Chondrocyte (in vitro differentiated cells): ENCODE data around the gene MYOG. TPM values are rescaled to one million over a fixed set of nuclear protein-coding genes. Genes with fewer than 3 reads are reported as not detected.

Experiments used
- DNase-seq: peaks from one replicate; pipeline ENCODE4 v3.0.0; 2021; ENCODE audit warnings: mixed read lengths, low spot score
- H3K27ac Mint-ChIP-seq: one replicate; pipeline ENCODE4 v1.8.0; 2021; ENCODE audit warnings: mild to moderate bottlenecking, moderate library complexity, mixed read lengths; ENCODE audit not compliant: unreplicated experiment
- H3K27me3 Mint-ChIP-seq: 2 replicates; pipeline ENCODE4 v1.8.0; 2021; ENCODE audit warnings: low read depth, mixed read lengths
- H3K36me3 Mint-ChIP-seq: 2 replicates; pipeline ENCODE4 v1.8.0; 2021; ENCODE audit warnings: low read depth, mixed read lengths
- H3K4me1 Mint-ChIP-seq: 2 replicates; pipeline ENCODE4 v1.8.0; 2021; ENCODE audit warnings: low read depth, mild to moderate bottlenecking, mixed read lengths
- H3K4me3 Mint-ChIP-seq: one replicate; pipeline ENCODE4 v1.8.0; 2021; ENCODE audit warnings: mild to moderate bottlenecking, moderate library complexity, mixed read lengths; ENCODE audit not compliant: unreplicated experiment
- H3K9me3 Mint-ChIP-seq: 2 replicates; pipeline ENCODE4 v1.8.0; 2021; ENCODE audit warnings: low read depth, mixed read lengths
- total RNA-seq: library from RNA; stranded (reverse); gene quantifications from 3 replicates; pipeline ENCODE4 v1.2.1, GENCODE V29; 2021
- TF ChIP-seq, protein P1 (sequence below): fragments of 200-600 bp; sonication (generic); IDR thresholded peaks from 2 replicates; pipeline ENCODE4 v1.5.0; 2021; ENCODE audit warnings: antibody characterized with exemption, mild to moderate bottlenecking, moderate library complexity

MYOG gene
- total RNA-seq, 1 donor from 2014 or later, result not detected

- TF ChIP-seq, protein P1, sequence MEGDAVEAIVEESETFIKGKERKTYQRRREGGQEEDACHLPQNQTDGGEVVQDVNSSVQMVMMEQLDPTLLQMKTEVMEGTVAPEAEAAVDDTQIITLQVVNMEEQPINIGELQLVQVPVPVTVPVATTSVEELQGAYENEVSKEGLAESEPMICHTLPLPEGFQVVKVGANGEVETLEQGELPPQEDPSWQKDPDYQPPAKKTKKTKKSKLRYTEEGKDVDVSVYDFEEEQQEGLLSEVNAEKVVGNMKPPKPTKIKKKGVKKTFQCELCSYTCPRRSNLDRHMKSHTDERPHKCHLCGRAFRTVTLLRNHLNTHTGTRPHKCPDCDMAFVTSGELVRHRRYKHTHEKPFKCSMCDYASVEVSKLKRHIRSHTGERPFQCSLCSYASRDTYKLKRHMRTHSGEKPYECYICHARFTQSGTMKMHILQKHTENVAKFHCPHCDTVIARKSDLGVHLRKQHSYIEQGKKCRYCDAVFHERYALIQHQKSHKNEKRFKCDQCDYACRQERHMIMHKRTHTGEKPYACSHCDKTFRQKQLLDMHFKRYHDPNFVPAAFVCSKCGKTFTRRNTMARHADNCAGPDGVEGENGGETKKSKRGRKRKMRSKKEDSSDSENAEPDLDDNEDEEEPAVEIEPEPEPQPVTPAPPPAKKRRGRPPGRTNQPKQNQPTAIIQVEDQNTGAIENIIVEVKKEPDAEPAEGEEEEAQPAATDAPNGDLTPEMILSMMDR, result no peak
- H3K4me1 Mint-ChIP-seq, result peaks cover 15% of the 10 kb centered on the region
- peaks cover 28% of the 10 kb centered on the region for H3K36me3 Mint-ChIP-seq
- H3K27me3 Mint-ChIP-seq, result no peaks in the 10 kb centered on the region
- no peak overlapping the region for H3K4me3 Mint-ChIP-seq
- no peak overlapping the region for H3K27ac Mint-ChIP-seq
- H3K9me3 Mint-ChIP-seq, result no peaks in the 10 kb centered on the region
- peak; percentile 38 for DNase-seq
Measured at GRCh38 chr1:203066965-203067364, 18.8 kb downstream of the MYOG start.

GRCh38 chr1:203065986-203066385, 19.8 kb downstream of the MYOG start:
- H3K9me3 Mint-ChIP-seq, result no peaks in the 10 kb centered on the region
- no peak for DNase-seq
- peaks cover 26% of the 10 kb centered on the region for H3K36me3 Mint-ChIP-seq
- H3K4me1 Mint-ChIP-seq, result peaks cover 15% of the 10 kb centered on the region
- no peak overlapping the region for H3K4me3 Mint-ChIP-seq
- no peaks in the 10 kb centered on the region for H3K27me3 Mint-ChIP-seq
- TF ChIP-seq, protein P1, result no peak
- no peak overlapping the region for H3K27ac Mint-ChIP-seq

DNA sequence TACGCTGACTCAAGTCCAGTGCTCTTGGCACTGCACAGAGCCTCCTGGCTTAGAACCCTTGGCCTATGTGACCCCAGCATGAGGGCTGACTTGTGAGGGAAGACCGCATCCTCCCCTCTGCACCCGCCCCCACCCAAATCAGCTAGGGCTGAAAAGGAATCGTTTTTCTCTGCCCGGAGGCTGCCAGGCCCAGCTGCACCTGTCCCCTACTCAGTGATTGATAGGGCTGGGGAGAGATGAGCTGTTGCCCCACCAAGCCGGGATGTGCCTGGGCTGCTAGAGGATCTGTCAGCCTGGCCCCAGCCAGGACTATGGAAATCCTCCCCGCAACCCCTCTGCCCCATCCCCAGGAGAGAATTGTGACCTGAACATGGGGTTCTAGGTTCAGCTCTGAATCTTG, 20.6 kb downstream of the MYOG start:
- Mint-ChIP-seq H3K4me3 (no peak overlapping the region), H3K36me3 (peaks cover 32% of the 10 kb centered on the region), H3K27ac (no peak overlapping the region), H3K9me3 (no peaks in the 10 kb centered on the region), H3K4me1 (peaks cover 15% of the 10 kb centered on the region), H3K27me3 (no peaks in the 10 kb centered on the region)
- TF ChIP-seq, protein P1, result no peak
- no peak for DNase-seq

GRCh38 chr1:203063287-203063686, 22.5 kb downstream of the MYOG start:
- H3K27ac Mint-ChIP-seq, result no peak overlapping the region
- no peak for DNase-seq
- peaks cover 33% of the 10 kb centered on the region for H3K36me3 Mint-ChIP-seq
- H3K4me3 Mint-ChIP-seq, result no peak overlapping the region
- no peaks in the 10 kb centered on the region for H3K4me1 Mint-ChIP-seq
- no peaks in the 10 kb centered on the region for H3K27me3 Mint-ChIP-seq
- H3K9me3 Mint-ChIP-seq, result no peaks in the 10 kb centered on the region
- TF ChIP-seq, protein P1, result no peak

DNA sequence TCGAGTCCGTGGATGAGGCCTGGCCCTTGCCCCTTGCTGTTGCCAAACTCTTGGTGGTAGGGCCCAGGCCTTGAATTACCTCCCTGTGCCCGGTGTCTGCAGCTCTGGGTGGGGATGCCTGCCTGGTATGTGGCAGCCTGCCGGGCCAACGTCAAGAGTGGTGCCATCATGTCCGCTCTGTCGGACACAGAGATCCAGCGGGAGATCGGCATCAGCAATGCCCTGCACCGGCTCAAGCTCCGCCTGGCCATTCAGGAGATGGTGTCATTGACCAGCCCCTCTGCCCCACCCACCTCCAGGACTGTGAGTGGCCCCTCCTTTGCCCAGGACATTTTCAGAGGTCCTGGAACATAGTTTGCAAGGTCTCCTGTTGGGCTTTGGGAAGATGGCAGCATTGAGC, 25.7 kb downstream of the MYOG start:
- H3K4me3 Mint-ChIP-seq, result no peak overlapping the region
- peaks cover 38% of the 10 kb centered on the region for H3K36me3 Mint-ChIP-seq
- H3K4me1 Mint-ChIP-seq, result peaks cover 9% of the 10 kb centered on the region
- H3K27me3 Mint-ChIP-seq, result peaks cover 12% of the 10 kb centered on the region
- H3K9me3 Mint-ChIP-seq, result no peaks in the 10 kb centered on the region
- DNase-seq, result no peak
- TF ChIP-seq, protein P1, result no peak
- no peak overlapping the region for H3K27ac Mint-ChIP-seq
